SK-N-SH (cell line): ENCODE results near the gene DDRGK1. TPM values are rescaled to one million over a fixed set of nuclear protein-coding genes. Genes with fewer than 3 reads are reported as not detected.

Experiments used
- CTCF ChIA-PET: fragments of 300-600, 350-600 bp; formaldehyde crosslinking; extraction: SDS; loops from one replicate; lab custom pipeline; 2021; lab: Yijun Ruan, JAX
- POLR2A ChIA-PET: fragments of 350-600 bp; sonication (Branson Sonifier 250); formaldehyde crosslinking; extraction: SDS; loops from one replicate; lab custom pipeline; 2020; ENCODE audit warnings: antibody characterized with exemption, inconsistent platforms; lab: Yijun Ruan, JAX
- DNase-seq: peaks from one replicate; pipeline ENCODE4 v3.0.0; 2012
- H2AFZ ChIP-seq: fragments of 200-600 bp; sonication (generic); 2 replicates; pipeline ENCODE4 v1.8.1; 2016; ENCODE audit warnings: antibody characterized with exemption, mild to moderate bottlenecking, low read depth
- H3F3A ChIP-seq: fragments of 200-600 bp; sonication (generic); replicated peaks from 2 replicates; pipeline ENCODE3; 2016; ENCODE audit warnings: antibody characterized with exemption, mild to moderate bottlenecking; ENCODE audit not compliant: insufficient read depth
- H3K27ac ChIP-seq, 2 experiments: fragments of 200-500 bp in 1 of 2; fragments of 200-600 bp in 1 of 2; sonication (Bioruptor generic) in 1 of 2; sonication (generic), shearing (Covaris generic) in 1 of 2; 2 replicates each; pipeline versions ENCODE4 v1.5.1 to v1.6.1; 2014 to 2016; ENCODE audit warnings: low read depth in 2 of 2, inconsistent platforms in 1 of 2, low read length in 1 of 2, mild to moderate bottlenecking in 1 of 2, mixed read lengths in 1 of 2
- H3K27me3 ChIP-seq: fragments of 200-600 bp; sonication (generic), shearing (Covaris generic); 2 replicates; pipeline ENCODE4 v1.6.1; 2016; ENCODE audit warnings: mixed run types; ENCODE audit not compliant: insufficient read depth
- H3K36me3 ChIP-seq, 2 experiments: fragments of 200-500 bp in 1 of 2; fragments of 200-600 bp in 1 of 2; sonication (Bioruptor generic) in 1 of 2; sonication (generic) in 1 of 2; replicated peaks in 1 of 2; 2 replicates each; pipeline versions ENCODE3 to v1.5.1; 2014 to 2016; ENCODE audit warnings: low read length in 1 of 2, mild to moderate bottlenecking in 1 of 2; ENCODE audit not compliant: insufficient read depth in 2 of 2, control insufficient read depth in 1 of 2
- H3K4me1 ChIP-seq, 2 experiments: fragments of 200-500 bp in 1 of 2; fragments of 200-600 bp in 1 of 2; sonication (Bioruptor generic) in 1 of 2; sonication (generic), shearing (Covaris generic) in 1 of 2; 2 replicates each; pipeline versions ENCODE4 v1.5.1 to v1.6.1; 2014 to 2016; ENCODE audit warnings: low read depth in 1 of 2, low read length in 1 of 2, mixed run types in 1 of 2; ENCODE audit not compliant: insufficient read depth in 2 of 2, control insufficient read depth in 1 of 2
- H3K4me2 ChIP-seq: fragments of 200-600 bp; sonication (generic), shearing (Covaris generic); 2 replicates; pipeline ENCODE4 v1.6.1; 2017; ENCODE audit warnings: mixed run types
- H3K4me3 ChIP-seq, 2 experiments: fragments of 200-500 bp in 1 of 2; fragments of 200-600 bp in 1 of 2; sonication (Bioruptor generic) in 1 of 2; sonication (generic), shearing (Covaris generic) in 1 of 2; 2 replicates each; pipeline versions ENCODE4 v1.5.1 to v1.8.1; 2014 to 2016; ENCODE audit warnings: low read depth in 2 of 2, inconsistent platforms in 1 of 2, low read length in 1 of 2, mild to moderate bottlenecking in 1 of 2, mixed read lengths in 1 of 2, moderate library complexity in 1 of 2
- H3K79me2 ChIP-seq: fragments of 200-600 bp; sonication (generic); 2 replicates; pipeline ENCODE4 v1.8.1; 2017; ENCODE audit warnings: mild to moderate bottlenecking; ENCODE audit not compliant: insufficient read depth
- H3K9ac ChIP-seq: fragments of 200-600 bp; sonication (generic); 2 replicates; pipeline ENCODE4 v1.6.1; 2017; ENCODE audit warnings: mixed run types
- H3K9me2 ChIP-seq: fragments of 200-600 bp; sonication (generic); 2 replicates; pipeline ENCODE4 v1.6.1; 2017; ENCODE audit warnings: mixed run types
- H3K9me3 ChIP-seq: fragments of 200-600 bp; sonication (generic); 2 replicates; pipeline ENCODE4 v1.6.1; 2017; ENCODE audit warnings: mixed run types, mild to moderate bottlenecking, moderate library complexity
- H4K20me1 ChIP-seq: fragments of 200-600 bp; sonication (generic); 2 replicates; pipeline ENCODE4 v1.6.1; 2017; ENCODE audit warnings: mild to moderate bottlenecking, mixed run types; ENCODE audit not compliant: insufficient read depth
- CTCF ChIP-seq: fragments of 200-600 bp; sonication (generic); IDR thresholded peaks from 2 replicates; pipeline ENCODE4 v1.6.1; 2017; ENCODE audit warnings: antibody characterized with exemption, mild to moderate bottlenecking, moderate library complexity
- FOXJ3 ChIP-seq: sonication (generic); formaldehyde crosslinking; IDR thresholded peaks from 2 replicates; pipeline ENCODE4 v1.5.1; 2020; ENCODE audit warnings: mild to moderate bottlenecking, missing genetic modification reagents
- FOXM1 ChIP-seq: IDR thresholded peaks from 2 replicates; pipeline ENCODE4 v1.4.0; 2012; ENCODE audit warnings: low read depth, mild to moderate bottlenecking
- USF1 ChIP-seq: IDR thresholded peaks from 2 replicates; pipeline ENCODE4 v1.4.0; 2012; ENCODE audit warnings: low read depth, borderline replicate concordance
- ZBTB33 ChIP-seq: IDR thresholded peaks from 2 replicates; pipeline ENCODE4 v1.4.0; 2012; ENCODE audit warnings: low read depth, borderline replicate concordance
- WGBS: methylation state at CpG from one replicate; pipeline ENCODE4 v1.1.6; 2017; ENCODE audit warnings: low lambda C conversion rate; 5-methylcytosine and 5-hydroxymethylcytosine counted together
- polyA plus RNA-seq, 3 experiments: library from polyadenylated mRNA; depleted of rRNA; stranded (reverse); fragments of >200 nt; gene quantifications; 2 replicates each; pipeline ENCODE4 v1.2.3, GENCODE V29; 2012

The DDRGK1 gene
- polyA plus RNA-seq, 1 of the 3 experiments (the other 2 are of a cell fraction), result 70.6 TPM

- Histone ChIP-seq H3K9me3 (no peaks in the 10 kb centered on the region), H3K79me2 (peaks cover 85% of the 10 kb centered on the region), H4K20me1 (peaks cover 7% of the 10 kb centered on the region), H3F3A (peaks cover 8% of the 10 kb centered on the region), H3K9me2 (no peaks in the 10 kb centered on the region), H2AFZ (no peak overlapping the region), H3K4me2 (no peak overlapping the region), H3K9ac (no peak overlapping the region), H3K4me3 (no peak overlapping the region), H3K27me3 (no peaks in the 10 kb centered on the region), H3K36me3 (peaks cover 3 to 23% of the 10 kb centered on the region in 2 experiments), H3K27ac (no peak overlapping the region), H3K4me1 (no peaks in the 10 kb centered on the region)
- POLR2A ChIA-PET, result interaction anchor here (0.7 kb wide), 1 partner anchor 9 kb away, joined by 4 read pairs; no protein-coding TSS in a partner anchor
- WGBS, result 93% methylated on average over 3 of the region's 3 CpGs
- CTCF ChIA-PET, result no interaction called here
- no peak for DNase-seq
- TF ChIP-seq CTCF (no peak), USF1 (no peak), FOXM1 (no peak), ZBTB33 (no peak), FOXJ3 (no peak)
These were observed 62.7 kb downstream of the DDRGK1 start for GRCh38 chr20:3141757-3142156.

Other genes starting within 250 kb of the DDRGK1 start
- gene GNRH2, start 161.1 kb downstream of the DDRGK1 start, polyA plus RNA-seq (2012; rRNA removed), result 0.31 and 0.58 TPM in 2 replicates
- gene MRPS26, start 158.6 kb downstream of the DDRGK1 start, polyA plus RNA-seq (2012; rRNA removed), result 114 and 152 TPM in 2 replicates
- not detected in 2 replicates for gene OXT, start 133.1 kb downstream of the DDRGK1 start, polyA plus RNA-seq (2012; rRNA removed)
- gene AVP, start 120.0 kb downstream of the DDRGK1 start, polyA plus RNA-seq (2012; rRNA removed), result not detected in 2 replicates
- gene FASTKD5, start 44.8 kb downstream of the DDRGK1 start, polyA plus RNA-seq (2012; rRNA removed), result 11.4 and 16.7 TPM in 2 replicates
- 4.3 and 4.4 TPM in 2 replicates for gene UBOX5, start 44.8 kb downstream of the DDRGK1 start, polyA plus RNA-seq (2012; rRNA removed)
- 11.9 and 12.3 TPM in 2 replicates for gene LZTS3, start 31.1 kb downstream of the DDRGK1 start, polyA plus RNA-seq (2012; rRNA removed)
- 66.7 and 67.7 TPM in 2 replicates for gene ITPA, start 4.8 kb upstream of the DDRGK1 start, polyA plus RNA-seq (2012; rRNA removed)
- 1.6 and 2.7 TPM in 2 replicates for gene SLC4A11, start 34.5 kb upstream of the DDRGK1 start, polyA plus RNA-seq (2012; rRNA removed)
- gene DNAAF9, start 203.0 kb upstream of the DDRGK1 start, polyA plus RNA-seq (2012; rRNA removed), result 5.5 and 7.9 TPM in 2 replicates